Tibial artery (tissue), 4 donors: ENCODE results near the gene B4GALT5.
A peak's percentile ranks its signal among the peaks of the same experiment; 100 is the strongest.

Experiments used
- DNase-seq, 2 donors: peaks; one replicate each; pipeline ENCODE4 v3.0.0-alpha.2; 2019
- H3K27ac ChIP-seq, 2 donors: fragments of 200-600 bp; sonication (generic) in 1 of 2; 1 replicate in 1 of 2; 2 replicates in 1 of 2; pipeline ENCODE4 v1.5.1; 2018 to 2019; ENCODE audit warnings: mild to moderate bottlenecking in 1 of 2
- H3K27me3 ChIP-seq, 2 donors: fragments of 200-600 bp; sonication (generic) in 1 of 2; one replicate each; pipeline versions ENCODE4 v1.5.1 to v1.6.0; 2016 to 2019
- H3K36me3 ChIP-seq, 3 donors: fragments of 200-600 bp; sonication (generic) in 2 of 3; one replicate each; pipeline ENCODE4 v1.5.1; 2016 to 2019; ENCODE audit warnings: mild to moderate bottlenecking in 2 of 3
- H3K4me1 ChIP-seq, 4 donors: fragments of 200-600 bp; sonication (generic) in 2 of 4; 1 replicate in 3 of 4; 2 replicates in 1 of 4; pipeline ENCODE4 v1.5.1; 2016 to 2019
- H3K4me3 ChIP-seq, 2 donors: fragments of 200-600 bp; sonication (generic) in 1 of 2; 1 replicate in 1 of 2; 2 replicates in 1 of 2; pipeline ENCODE4 v1.5.1; 2018 to 2019; ENCODE audit warnings: mild to moderate bottlenecking in 2 of 2
- H3K9me3 ChIP-seq, 3 donors: fragments of 200-600 bp; sonication (generic) in 1 of 3; one replicate each; pipeline ENCODE4 v1.5.1; 2016 to 2019
- intact Hi-C: fragments of 100-400 bp; cut with DNase I; formaldehyde crosslinking; loops from one replicate; pipeline ENCODE4 v1.15.0; 2023; ENCODE audit warnings: low total_unique reads
- TF ChIP-seq, protein P1 (sequence below), 2 experiments: fragments of 200-600 bp in 1 of 2; fragments of 450-650 bp in 1 of 2; IDR thresholded peaks; one replicate each; pipeline ENCODE4 v1.5.1; 2017 to 2019; ENCODE audit warnings: antibody characterized with exemption in 2 of 2, mild to moderate bottlenecking in 1 of 2, moderate library complexity in 1 of 2

Gene B4GALT5

GRCh38 chr20:49692941-49693340 is 20.7 kb downstream of the B4GALT5 start:
- Histone ChIP-seq H3K36me3 (no peaks in the 10 kb centered on the region), H3K4me1 (peaks cover 0 to 54% (median 19%) of the 10 kb centered on the region in 4 donors), H3K9me3 (no peaks in the 10 kb centered on the region), H3K4me3 (no peak overlapping the region), H3K27me3 (no peaks in the 10 kb centered on the region), H3K27ac (no peak overlapping the region)
- DNase-seq: no peak
- intact Hi-C loops: no loop called here
- TF ChIP-seq, protein P1, sequence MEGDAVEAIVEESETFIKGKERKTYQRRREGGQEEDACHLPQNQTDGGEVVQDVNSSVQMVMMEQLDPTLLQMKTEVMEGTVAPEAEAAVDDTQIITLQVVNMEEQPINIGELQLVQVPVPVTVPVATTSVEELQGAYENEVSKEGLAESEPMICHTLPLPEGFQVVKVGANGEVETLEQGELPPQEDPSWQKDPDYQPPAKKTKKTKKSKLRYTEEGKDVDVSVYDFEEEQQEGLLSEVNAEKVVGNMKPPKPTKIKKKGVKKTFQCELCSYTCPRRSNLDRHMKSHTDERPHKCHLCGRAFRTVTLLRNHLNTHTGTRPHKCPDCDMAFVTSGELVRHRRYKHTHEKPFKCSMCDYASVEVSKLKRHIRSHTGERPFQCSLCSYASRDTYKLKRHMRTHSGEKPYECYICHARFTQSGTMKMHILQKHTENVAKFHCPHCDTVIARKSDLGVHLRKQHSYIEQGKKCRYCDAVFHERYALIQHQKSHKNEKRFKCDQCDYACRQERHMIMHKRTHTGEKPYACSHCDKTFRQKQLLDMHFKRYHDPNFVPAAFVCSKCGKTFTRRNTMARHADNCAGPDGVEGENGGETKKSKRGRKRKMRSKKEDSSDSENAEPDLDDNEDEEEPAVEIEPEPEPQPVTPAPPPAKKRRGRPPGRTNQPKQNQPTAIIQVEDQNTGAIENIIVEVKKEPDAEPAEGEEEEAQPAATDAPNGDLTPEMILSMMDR (IDR thresholded peaks at IDR 0.05): no peak

DNA sequence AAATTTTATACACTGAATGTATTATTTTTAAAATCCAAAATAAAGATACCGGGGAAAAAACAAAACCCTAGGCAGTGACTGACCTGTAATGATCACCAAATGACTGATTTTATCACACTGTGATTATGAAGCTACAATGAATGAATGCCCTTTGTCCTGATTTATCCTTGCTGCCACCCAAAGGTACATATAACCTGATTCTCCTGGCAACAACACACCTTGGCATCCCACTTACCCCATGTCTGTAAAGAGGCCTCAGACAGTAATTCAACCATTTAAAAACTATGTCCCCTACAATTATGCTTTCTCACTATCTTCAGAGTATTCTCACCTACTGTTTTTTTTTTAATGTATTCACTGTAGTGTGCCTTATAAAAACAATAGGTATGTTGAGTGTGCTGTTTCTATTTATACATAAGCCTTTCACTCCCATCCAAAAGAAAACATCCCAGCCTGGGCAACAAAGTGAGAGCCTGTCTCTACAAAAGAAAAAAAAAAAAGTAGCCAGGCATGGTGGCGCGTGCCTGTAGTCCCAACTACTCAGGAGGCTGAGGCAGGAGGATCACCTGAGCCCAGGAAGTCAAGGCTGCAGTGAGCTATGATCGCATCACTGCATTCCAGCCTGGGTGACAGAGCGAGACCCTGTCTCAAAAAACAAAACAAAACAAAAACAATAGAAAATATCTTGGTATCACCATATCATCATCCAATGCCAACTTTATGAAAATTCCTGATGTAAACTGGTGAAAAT is 21.7 kb downstream of the B4GALT5 start:
- peaks cover 0 to 60% (median 26%) of the 10 kb centered on the region in 4 donors for H3K4me1 ChIP-seq
- no peak for DNase-seq
- no peak overlapping the region for H3K4me3 ChIP-seq
- no peaks in the 10 kb centered on the region for H3K9me3 ChIP-seq
- TF ChIP-seq, protein P1 (IDR thresholded peaks at IDR 0.05): no peak
- no peak overlapping the region for H3K27ac ChIP-seq
- H3K27me3 ChIP-seq: no peaks in the 10 kb centered on the region
- intact Hi-C loops: no loop called here
- H3K36me3 ChIP-seq: no peaks in the 10 kb centered on the region

DNA sequence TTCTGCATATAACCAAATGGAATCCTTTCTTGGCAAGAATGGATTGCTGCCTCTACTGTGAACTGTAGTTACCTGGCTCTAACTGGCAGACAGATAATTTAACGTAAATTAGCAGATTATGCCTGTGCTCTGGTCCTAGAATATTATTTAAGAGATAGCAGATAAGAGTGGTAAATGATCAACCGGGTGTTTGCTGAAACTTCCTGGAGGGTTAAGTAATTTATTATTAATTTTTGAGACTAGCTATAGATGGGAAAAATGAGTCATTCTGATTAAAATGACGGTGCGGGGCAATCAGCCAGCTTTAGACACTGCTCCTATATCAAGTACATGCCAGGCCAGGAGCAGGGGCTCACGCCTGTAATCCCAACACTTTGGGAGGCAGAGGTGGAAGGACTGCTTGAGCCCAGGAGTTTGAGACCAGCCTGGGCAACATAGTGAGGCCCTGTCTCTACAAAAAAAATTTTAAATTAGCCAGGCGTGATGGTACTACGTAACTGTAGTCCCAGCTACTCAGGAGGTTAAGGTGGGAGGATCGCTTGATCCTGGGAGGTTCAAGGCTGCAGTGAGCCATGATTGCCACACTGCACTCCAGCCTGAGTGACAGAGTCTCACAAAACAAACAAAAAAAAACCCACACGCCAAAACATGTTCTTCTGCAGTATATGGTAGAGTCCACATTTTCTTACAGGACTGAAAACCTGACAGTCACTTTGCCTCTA is 22.6 kb downstream of the B4GALT5 start:
- Histone ChIP-seq H3K4me1 (peaks cover 0 to 62% (median 27%) of the 10 kb centered on the region in 4 donors), H3K27ac (no peak overlapping the region), H3K27me3 (no peaks in the 10 kb centered on the region), H3K9me3 (no peaks in the 10 kb centered on the region), H3K4me3 (no peak overlapping the region), H3K36me3 (no peaks in the 10 kb centered on the region)
- no peak for DNase-seq
- intact Hi-C loops: no loop called here
- TF ChIP-seq, protein P1 (IDR thresholded peaks at IDR 0.05): no peak

- no peaks in the 10 kb centered on the region for H3K27me3 ChIP-seq
- TF ChIP-seq, protein P1 (IDR thresholded peaks at IDR 0.05): no peak
- no peak overlapping the region for H3K4me3 ChIP-seq
- peaks cover 0 to 72% (median 40%) of the 10 kb centered on the region in 4 donors for H3K4me1 ChIP-seq
- no peak for DNase-seq
- peak overlapping the region; percentile 45 to 53 for H3K27ac ChIP-seq
- intact Hi-C loops: no loop called here
- no peaks in the 10 kb centered on the region for H3K9me3 ChIP-seq
- peaks cover 0 to under 1% (median 0%) of the 10 kb centered on the region in 3 donors for H3K36me3 ChIP-seq
Measured at GRCh38 chr20:49687595-49688567, 25.8 kb downstream of the B4GALT5 start.

GRCh38 chr20:49685809-49686208 is 27.9 kb downstream of the B4GALT5 start:
- Histone ChIP-seq H3K4me1 (peaks cover 0 to 60% (median 34%) of the 10 kb centered on the region in 4 donors), H3K9me3 (no peaks in the 10 kb centered on the region), H3K27ac (peak overlapping the region; percentile 48 to 54), H3K4me3 (no peak overlapping the region), H3K27me3 (no peaks in the 10 kb centered on the region), H3K36me3 (peaks cover 0 to 4% (median 0%) of the 10 kb centered on the region in 3 donors)
- intact Hi-C loops: no loop called here
- DNase-seq: no peak
- TF ChIP-seq, protein P1 (IDR thresholded peaks at IDR 0.05): no peak
